Activated CD4-positive, alpha-beta T cell treated with anti-CD3 and anti-CD28 coated beads, Interleukin-10, Interleukin-2, amounts not matched to agents 100 ng/mL and 50 ng/mL, durations not matched to agents 16 hours and 8 hours (primary cell): ENCODE data around the gene ZNF226.
"Not testable (repeated sequence)": the region's sequence is repeated elsewhere in the genome, so short reads cannot be mapped to it uniquely, and the experiment has no call there.

Source experiments
- DNase-seq: peaks from one replicate; pipeline ENCODE4 v3.0.0-alpha.2; 2020

Gene ZNF226

DNA sequence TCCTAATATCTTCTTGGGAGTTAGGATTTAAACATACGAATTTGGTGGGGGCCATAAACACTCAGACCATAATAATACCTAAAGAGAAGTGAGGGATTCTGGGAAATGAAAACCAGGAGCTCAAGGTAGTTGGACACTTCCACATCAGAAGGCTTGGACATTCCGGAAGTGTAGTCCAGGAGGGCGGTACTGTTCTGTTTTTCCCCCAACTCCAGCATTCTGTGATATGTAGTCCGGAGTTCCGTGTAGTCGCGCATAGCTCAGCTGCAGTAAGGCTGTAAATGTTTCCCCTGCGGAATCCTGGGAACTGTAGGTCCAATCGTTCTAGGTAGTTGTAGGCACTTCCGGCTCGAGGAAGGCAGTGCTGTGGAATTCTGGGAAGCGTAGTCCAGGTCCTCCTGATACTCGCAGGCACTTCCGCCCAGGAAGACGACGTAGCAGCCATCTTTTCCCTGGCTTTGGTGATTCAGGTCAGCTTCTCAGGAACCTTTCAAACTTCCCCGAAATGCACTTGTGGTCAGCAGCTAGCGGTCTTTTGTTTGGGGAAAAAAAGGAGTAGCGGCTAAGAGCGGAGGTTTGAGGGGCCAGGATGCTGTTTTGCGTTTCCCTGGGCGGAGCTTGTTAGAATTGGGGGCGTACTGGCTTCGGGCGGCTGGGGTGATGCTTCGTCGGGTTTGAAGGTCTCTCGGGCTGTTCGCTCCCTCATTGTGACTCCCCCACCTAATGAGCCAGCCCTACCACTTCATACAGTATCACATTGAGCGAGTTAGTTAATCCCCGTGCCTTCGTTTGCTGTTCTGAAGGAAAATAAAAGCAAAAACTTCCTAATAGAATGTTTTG, at the start of gene ZNF226:
TSS of gene ZNF226 (plus strand) at position 428 of the 840 bp plus-strand sequence. CDS start 4,981 bp downstream, outside the sequence.
- DNase-seq: peak; percentile 91

DNA sequence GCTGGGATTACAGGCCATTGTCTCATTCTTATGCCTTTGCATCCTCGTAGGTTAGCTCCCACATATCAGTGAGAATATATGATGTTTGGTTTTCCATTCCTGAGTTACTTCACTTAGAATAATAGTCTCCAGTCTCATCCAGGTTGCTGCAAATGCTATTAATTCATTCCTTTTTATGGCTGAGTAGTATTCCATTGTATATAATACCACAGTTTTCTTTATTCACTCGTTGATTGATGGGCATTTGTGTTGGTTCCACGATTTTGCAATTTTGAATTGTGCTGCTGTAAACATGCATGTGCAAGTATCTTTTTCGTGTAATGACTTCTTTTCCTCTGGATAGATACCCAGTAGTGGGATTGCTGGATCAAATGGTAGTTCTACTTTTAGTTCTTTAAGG, 43.7 kb upstream of the ZNF226 start:
- not testable (repeated sequence) for DNase-seq

DNA sequence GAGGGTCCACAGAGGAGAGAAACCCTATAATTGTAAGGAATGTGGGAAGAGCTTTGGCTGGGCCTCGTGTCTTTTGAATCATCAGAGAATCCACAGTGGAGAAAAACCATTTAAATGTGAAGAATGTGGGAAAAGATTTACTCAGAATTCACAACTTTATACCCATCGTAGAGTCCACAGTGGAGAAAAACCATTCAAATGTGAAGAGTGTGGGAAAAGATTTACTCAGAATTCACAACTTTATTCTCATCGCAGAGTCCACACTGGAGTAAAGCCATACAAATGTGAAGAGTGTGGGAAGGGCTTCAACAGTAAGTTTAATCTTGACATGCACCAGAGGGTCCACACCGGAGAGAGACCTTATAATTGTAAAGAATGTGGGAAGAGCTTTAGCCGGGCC, 32.9 kb upstream of the ZNF226 start:
- no peak for DNase-seq

DNA sequence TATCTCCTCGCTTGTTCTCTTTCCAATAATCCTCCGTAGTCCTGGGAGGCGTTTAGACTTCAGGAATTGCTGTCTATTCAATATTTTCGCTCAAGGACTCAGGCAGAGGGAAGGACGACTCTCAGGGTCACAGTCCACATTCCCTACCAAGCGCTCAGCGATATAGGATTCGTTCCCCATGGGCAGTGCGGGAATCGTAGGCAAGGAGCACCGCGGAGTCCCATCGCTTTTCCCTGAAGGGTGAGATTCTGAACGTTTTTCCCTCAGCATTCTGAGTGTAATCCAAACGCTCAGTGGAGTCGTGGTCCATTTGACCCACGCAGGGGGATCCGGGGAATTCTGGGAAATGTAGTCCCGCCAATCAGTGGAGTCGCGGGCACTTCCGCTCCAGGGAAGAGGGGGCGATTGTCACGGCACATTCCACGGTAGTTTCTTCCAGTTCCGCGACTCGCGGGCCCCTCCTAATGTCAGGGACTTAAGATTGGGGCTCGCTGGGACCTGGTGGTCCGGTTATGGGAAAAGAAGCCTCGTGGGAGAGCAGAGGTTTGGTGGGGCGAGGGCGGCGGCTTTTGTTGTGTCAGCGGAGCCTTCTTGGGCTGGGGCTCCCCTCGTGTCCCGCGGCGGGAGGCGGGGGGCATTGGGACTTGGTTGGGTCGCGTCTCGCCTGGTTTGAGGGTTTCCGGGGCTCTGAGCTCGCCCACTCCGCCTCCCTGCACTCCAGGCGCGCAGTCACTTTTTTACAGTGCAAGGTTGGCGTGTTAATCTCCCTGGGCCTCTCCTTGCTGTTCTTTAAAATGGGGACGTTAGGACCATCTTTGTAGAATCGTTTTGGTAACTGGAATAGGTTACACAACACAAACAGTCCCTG, 23.5 kb upstream of the ZNF226 start, which contains the start of gene ZNF234:
TSS of gene ZNF234 (plus strand) at position 364 of the 868 bp plus-strand sequence. CDS start 3,079 bp downstream, outside the sequence.
- DNase-seq: peak; percentile 79

- peak; percentile 2 for DNase-seq
Observed at GRCh38 chr19:44142059-44142433, 22.9 kb upstream of the ZNF226 start.

DNA sequence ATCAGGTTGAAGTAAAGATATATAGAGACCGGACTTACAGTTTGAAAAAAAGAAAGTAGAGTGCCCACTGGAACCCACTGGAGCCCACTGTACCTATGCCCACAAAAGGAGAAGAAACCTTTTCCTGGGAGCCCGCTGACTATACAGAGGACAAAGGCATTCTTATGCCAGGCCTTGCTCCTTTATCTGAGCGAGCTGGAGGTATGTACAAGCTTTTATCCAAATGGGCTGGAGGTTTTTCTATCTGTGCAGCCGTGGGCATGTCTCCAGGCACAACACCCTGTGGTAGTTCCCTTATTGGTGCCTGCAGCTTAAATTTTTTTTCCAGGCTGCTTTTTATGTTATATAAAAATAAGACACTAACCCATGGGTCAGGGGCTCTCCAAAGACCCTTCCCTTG, 15.1 kb upstream of the ZNF226 start:
- no peak for DNase-seq

- DNase-seq: no peak
Observed at GRCh38 chr19:44151491-44151890, 13.4 kb upstream of the ZNF226 start.

- DNase-seq: no peak
Observed at GRCh38 chr19:44156475-44156874, 8.4 kb upstream of the ZNF226 start.

- no peak for DNase-seq
Observed at GRCh38 chr19:44163789-44164188, 1.1 kb upstream of the ZNF226 start.

DNA sequence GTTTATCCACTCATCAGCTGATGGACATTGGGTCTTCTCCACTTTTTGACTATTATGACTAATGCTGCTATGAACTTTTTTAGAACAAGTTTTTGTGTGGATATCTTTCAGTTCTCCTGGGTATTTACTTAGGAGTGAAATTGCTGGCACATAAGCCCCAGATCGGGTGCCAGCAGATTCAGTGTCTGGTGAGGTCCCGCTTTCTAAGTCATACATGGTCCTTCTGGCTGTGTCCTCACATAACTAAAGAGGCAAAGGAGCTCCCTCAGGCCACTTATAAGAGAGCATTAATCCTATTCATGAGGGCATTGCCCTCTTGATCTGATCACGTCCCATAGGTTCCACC, 600 bp upstream of the ZNF226 start:
- DNase-seq: no peak

GRCh38 chr19:44170660-44171059, 5.8 kb downstream of the ZNF226 start:
- DNase-seq: not testable (repeated sequence)

DNA sequence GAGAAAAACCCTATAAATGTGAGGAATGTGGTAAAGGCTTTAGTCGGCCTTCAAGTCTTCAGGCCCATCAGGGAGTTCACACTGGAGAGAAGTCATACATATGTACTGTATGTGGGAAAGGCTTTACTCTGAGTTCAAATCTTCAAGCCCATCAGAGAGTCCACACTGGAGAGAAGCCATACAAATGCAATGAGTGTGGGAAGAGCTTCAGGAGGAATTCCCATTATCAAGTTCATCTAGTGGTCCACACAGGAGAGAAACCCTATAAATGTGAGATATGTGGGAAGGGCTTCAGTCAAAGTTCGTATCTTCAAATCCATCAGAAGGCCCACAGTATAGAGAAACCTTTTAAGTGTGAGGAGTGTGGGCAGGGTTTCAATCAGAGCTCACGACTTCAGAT, 11.7 kb downstream of the ZNF226 start:
- no peak for DNase-seq

GRCh38 chr19:44180968-44181367, 16.1 kb downstream of the ZNF226 start:
- DNase-seq: no peak

DNA sequence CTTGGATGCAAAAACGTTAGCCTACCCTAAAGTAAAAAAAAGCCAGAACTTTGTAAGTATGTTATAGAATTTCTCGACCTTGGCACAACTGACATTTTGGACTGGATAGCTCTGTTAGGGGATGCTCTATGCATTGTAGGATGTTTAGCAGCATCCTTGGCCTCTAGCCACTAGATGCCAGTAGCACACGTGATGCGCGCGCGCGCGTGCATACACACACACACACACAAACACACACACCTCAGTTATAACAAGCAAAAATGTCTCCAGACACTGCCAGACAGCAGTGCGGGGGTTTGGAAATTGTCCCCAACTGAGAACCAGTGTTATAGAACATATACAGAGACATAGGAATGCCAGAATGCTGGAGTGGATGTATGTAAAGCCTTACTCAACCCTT, 17.2 kb downstream of the ZNF226 start:
- DNase-seq: no peak

DNA sequence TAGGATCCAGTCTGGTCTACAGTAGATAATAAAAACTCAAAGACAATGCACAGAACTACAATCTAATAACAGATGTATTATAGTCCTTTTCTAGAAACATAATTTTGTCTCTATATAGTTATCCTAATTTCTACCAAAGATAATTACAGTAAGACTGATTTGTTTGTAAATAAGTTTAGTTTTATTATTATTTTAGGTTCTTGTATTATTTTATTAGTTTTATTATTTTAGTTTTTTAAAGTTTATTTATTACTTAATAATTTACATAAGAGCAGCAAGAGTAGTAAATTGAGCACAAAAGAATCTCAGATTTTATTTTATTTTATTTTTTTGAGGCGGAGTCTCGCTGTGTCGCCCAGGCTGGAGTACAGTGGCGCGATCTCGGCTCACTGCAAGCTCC, 25.1 kb downstream of the ZNF226 start:
- no peak for DNase-seq

- DNase-seq: no peak
Observed at GRCh38 chr19:44192127-44192526, 27.2 kb downstream of the ZNF226 start.

DNA sequence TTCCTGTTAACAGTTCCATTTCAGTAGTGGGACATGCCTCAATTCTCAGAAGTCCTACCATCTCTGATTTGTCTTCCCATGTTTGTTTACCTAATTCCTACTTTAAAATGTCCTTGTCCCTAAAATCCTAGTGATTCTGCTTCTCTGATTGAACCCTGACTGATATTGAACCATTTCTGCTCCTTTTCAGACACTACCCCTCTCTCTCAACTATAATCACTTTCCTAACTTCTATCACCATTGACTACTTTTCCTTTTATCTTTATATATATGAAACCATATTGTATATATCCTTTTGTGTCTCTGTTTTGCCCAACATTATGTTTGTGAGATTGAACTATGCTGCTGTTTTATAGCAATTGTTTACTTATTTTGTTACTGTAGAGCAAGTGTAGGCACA, 31.9 kb downstream of the ZNF226 start:
- DNase-seq: no peak

DNA sequence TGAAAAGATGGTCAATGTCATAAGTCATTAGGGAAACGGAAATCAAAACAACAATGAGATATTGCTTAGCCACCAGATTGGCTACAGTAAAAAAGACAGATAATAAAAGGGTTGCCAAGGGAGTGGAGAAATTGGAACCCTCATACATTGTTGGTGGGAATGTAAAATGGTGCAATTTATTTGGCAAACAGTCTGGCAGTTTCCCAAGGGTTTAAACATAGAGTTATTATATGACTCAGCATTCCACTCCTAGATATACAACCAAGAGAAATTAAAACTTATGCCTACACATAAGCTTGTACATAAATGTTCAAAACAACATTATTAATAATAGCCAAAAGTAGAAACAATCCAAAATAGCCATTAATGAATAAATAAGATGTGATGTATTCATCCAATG, 37.6 kb downstream of the ZNF226 start:
- DNase-seq: no peak

DNA sequence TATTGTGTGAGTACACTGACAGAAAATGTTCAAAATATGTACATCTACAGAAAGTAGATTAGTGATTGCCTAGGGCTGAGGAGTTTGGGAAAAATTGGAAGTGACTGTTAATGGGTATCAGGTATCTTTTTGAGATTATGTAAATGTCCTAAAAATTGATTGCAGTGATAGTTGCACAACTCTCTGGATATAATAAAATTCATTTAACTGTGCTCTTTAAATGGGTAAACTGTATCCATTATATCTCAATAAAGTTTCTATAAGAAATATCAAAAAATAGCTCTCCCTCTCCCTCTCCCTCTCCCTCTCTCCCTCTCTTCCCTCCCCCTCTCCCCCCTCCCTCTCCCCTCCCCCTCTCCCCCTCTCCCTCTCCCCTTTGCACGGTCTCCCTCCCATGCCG, 38.1 kb downstream of the ZNF226 start:
- DNase-seq: no peak

GRCh38 chr19:44203877-44204276, 39.0 kb downstream of the ZNF226 start:
- DNase-seq: not testable (repeated sequence)

DNA sequence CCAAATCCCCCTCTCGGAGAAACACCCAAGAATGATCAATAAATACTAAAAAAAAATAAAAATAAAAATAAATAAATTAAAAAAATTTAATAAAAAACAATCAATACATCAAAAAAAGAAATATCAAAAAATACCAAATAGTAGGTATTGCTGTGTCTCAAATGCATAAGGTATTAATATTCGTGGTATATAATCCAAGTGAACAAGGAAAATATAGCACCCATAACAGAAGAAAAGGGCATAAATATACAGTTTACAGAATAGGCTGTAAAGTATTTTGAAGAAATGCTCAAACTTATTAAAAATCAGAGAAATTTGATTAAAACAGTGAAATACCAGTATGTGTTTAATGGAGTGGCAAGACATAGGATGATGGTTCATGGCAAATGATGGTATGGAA, 39.9 kb downstream of the ZNF226 start:
- DNase-seq: no peak

DNA sequence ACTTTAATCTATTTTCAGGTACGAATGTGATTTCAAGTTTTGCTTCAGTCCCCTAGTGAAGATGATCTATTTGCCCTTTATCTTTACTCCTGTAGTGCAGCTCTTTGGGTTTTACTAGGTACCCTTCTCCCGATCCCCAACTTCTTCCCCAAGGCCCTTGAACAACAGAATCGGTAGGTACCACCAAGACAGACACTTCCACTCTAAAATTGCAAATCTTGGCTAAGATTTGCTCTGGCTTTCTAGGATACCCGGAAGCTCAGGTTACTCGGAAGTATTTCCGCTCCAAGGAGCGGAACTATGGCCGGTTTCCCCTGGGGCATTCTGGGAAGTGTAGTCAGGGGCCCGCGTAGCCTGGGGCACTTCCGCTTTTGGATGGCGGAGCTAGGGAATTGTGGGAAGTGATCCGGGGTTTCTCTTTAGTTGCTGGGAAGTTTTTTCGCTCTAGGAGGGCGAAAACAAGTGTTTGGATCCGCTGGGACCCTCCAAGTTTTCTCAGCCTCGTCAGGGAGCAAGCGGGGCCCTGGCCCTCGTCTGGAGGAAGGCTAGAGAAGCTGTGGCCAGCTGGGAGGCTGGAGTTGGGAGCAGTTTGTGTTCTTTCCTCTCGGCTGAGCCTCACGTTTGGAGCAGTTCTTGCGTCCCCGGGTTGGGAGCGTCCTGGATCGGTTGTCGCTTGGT, 42.4 kb downstream of the ZNF226 start:
- DNase-seq: peak; percentile 91

- peak; percentile 88 for DNase-seq
Observed at GRCh38 chr19:44212250-44212865, 47.5 kb downstream of the ZNF226 start, which contains the start of gene ZNF227. Gene ZNF227 (plus strand): TSS chr19:44212532. CDS start chr19:44217793, 5,261 bp downstream.
